Measurements from ENCODE around the gene R3HDM1. TPM values are rescaled to one million over a fixed set of nuclear protein-coding genes. Genes with fewer than 3 reads are reported as not detected.

R3HDM1 gene
- total RNA-seq, 1 experiment from 2014 or later: 62.6 TPM

DNA sequence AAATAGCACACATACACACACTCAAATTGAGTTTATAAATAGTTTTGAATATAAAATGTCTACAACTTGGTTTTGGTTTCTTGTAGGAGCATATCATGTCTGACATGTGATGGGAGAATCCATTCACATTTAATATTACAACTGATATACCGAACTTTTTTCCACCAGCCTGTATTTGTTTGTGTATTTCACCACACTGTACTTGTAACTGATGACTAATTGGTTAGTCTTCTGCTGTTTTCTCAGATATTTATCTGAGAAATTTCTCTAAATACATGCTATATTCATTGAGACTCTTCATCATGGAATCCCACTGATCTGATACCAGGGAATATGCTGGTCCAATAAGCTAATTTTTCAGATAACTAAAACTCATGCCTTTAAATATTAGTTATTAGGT, 154.1 kb downstream of the R3HDM1 start:
- Histone ChIP-seq H3K27ac (ENCODE audit: low read length) (no peak overlapping the region), H3K4me3 (ENCODE audit: low read depth in 2 of 2, low read length in 2 of 2) (no peak overlapping the region), H3K36me3 (ENCODE audit: control insufficient read depth, insufficient read depth, low read length) (0 out of 2 replicates have a peak, but pooled peaks cover 2% of the 10 kb centered on the region), H3K27me3 (ENCODE audit: control insufficient read depth, insufficient read depth, low read length) (no peaks in the 10 kb centered on the region), H3K4me1 (ENCODE audit: control insufficient read depth, insufficient read depth, low read length) (no peaks in the 10 kb centered on the region), H3K9me3 (ENCODE audit: control insufficient read depth, insufficient read depth, low read depth, low read length) (no peaks in the 10 kb centered on the region)
- DNase-seq (ENCODE audit: low read depth, low spot score) (no peak), ATAC-seq (no peak)
- in situ Hi-C loops (cut with HindIII; ENCODE audit: low pct_unique_long_range_greater_than_20kb, low sequenced_read_pairs) (no loop called here), intact Hi-C loops (cut with micrococcal nuclease; ENCODE audit: unreplicated experiment) (no loop called here)
- BruUV-seq (replicated peaks): no TSS peak
- ChIA-PET CTCF (no interaction called here), POLR2A (no interaction called here)
- TF ChIP-seq, protein P1, sequence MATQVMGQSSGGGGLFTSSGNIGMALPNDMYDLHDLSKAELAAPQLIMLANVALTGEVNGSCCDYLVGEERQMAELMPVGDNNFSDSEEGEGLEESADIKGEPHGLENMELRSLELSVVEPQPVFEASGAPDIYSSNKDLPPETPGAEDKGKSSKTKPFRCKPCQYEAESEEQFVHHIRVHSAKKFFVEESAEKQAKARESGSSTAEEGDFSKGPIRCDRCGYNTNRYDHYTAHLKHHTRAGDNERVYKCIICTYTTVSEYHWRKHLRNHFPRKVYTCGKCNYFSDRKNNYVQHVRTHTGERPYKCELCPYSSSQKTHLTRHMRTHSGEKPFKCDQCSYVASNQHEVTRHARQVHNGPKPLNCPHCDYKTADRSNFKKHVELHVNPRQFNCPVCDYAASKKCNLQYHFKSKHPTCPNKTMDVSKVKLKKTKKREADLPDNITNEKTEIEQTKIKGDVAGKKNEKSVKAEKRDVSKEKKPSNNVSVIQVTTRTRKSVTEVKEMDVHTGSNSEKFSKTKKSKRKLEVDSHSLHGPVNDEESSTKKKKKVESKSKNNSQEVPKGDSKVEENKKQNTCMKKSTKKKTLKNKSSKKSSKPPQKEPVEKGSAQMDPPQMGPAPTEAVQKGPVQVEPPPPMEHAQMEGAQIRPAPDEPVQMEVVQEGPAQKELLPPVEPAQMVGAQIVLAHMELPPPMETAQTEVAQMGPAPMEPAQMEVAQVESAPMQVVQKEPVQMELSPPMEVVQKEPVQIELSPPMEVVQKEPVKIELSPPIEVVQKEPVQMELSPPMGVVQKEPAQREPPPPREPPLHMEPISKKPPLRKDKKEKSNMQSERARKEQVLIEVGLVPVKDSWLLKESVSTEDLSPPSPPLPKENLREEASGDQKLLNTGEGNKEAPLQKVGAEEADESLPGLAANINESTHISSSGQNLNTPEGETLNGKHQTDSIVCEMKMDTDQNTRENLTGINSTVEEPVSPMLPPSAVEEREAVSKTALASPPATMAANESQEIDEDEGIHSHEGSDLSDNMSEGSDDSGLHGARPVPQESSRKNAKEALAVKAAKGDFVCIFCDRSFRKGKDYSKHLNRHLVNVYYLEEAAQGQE (IDR thresholded peaks at IDR 0.05; ENCODE audit: insufficient read depth in 1 of 2, low read depth in 2 of 2, low read length in 1 of 2): no peak

DNA sequence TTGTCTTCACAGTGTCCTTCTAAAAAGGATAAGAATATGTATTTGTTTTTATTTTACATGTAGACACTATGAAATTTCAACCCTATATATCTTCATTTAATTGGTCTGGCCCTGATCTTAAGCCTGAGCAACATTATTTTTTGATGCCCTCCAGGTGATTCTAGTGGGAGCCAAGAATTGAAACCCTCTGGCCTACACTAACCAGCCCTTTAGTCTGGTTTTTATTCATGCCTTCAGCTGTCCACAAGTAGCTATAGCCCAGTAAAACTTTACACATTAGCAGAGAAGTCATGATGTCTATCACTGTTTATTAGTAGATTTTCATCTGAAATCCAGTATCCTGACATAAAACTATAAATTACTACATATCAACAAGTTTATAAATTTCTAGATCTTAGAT, 157.7 kb downstream of the R3HDM1 start:
- ChIA-PET CTCF (no interaction called here), POLR2A (no interaction called here)
- intact Hi-C loops (cut with micrococcal nuclease; ENCODE audit: unreplicated experiment) (no loop called here), in situ Hi-C loops (cut with HindIII; ENCODE audit: low pct_unique_long_range_greater_than_20kb, low sequenced_read_pairs) (no loop called here)
- H3K4me1 ChIP-seq (ENCODE audit: control insufficient read depth, insufficient read depth, low read length): no peaks in the 10 kb centered on the region
- ATAC-seq (no peak), DNase-seq (ENCODE audit: low read depth, low spot score) (no peak)
- TF ChIP-seq SIN3A (IDR thresholded peaks at IDR 0.05; ENCODE audit: borderline replicate concordance, insufficient read depth, low read depth, low read length) (no peak), POLR2AphosphoS5 (IDR thresholded peaks at IDR 0.05; ENCODE audit: low read depth, low read length) (no peak), TCF7L2 (IDR thresholded peaks at IDR 0.05; ENCODE audit: low read depth, low read length) (no peak)
- TF ChIP-seq, protein P1 (IDR thresholded peaks at IDR 0.05; ENCODE audit: insufficient read depth in 1 of 2, low read depth in 2 of 2, low read length in 1 of 2): no peak
- H3K36me3 ChIP-seq (ENCODE audit: control insufficient read depth, insufficient read depth, low read length): peaks cover 4% of the 10 kb centered on the region; the same call in 1 of the 2 replicates
- no peaks in the 10 kb centered on the region for H3K9me3 ChIP-seq (ENCODE audit: control insufficient read depth, insufficient read depth, low read depth, low read length)
- H3K27me3 ChIP-seq (ENCODE audit: control insufficient read depth, insufficient read depth, low read length): no peaks in the 10 kb centered on the region
- no peak overlapping the region for H3K4me3 ChIP-seq (ENCODE audit: low read depth in 2 of 2, low read length in 2 of 2)
- no peak overlapping the region for H3K27ac ChIP-seq (ENCODE audit: low read length)
- no TSS peak for BruUV-seq (replicated peaks)

DNA sequence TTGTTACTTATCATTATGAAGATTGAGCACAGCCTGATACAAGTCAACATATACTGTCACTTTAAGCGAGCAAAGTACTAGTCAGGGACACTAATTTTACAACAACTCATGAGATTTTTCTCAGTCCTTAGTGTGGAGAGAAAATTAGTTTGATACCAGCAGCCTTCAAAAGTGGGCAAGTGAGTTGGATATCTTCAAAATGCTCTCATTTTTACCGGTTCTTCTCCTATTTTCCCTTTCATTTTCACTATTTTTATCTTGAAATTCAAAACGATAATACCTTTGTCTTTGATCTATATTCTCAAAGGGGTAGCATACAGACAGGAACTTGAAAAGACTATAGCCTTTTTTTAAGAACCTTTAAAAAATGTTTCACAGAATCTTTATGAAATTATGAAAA, 158.4 kb downstream of the R3HDM1 start:
- no TSS peak for BruUV-seq (replicated peaks)
- ATAC-seq: no peak
- in situ Hi-C loops (cut with HindIII; ENCODE audit: low pct_unique_long_range_greater_than_20kb, low sequenced_read_pairs): no loop called here

More for the DNA sequence above, 158.4 kb downstream of the R3HDM1 start:
- H3K27me3 ChIP-seq (ENCODE audit: control insufficient read depth, insufficient read depth, low read length): no peaks in the 10 kb centered on the region
- intact Hi-C loops (cut with micrococcal nuclease; ENCODE audit: unreplicated experiment): no loop called here
- CTCF ChIA-PET: no interaction called here
- POLR2A ChIA-PET: no interaction called here
- peaks cover 4% of the 10 kb centered on the region; the same call in 1 of the 2 replicates for H3K36me3 ChIP-seq (ENCODE audit: control insufficient read depth, insufficient read depth, low read length)
- DNase-seq (ENCODE audit: low read depth, low spot score): no peak
- no peak for TF ChIP-seq POLR2AphosphoS5 (IDR thresholded peaks at IDR 0.05; ENCODE audit: low read depth, low read length)
- TF ChIP-seq SIN3A (IDR thresholded peaks at IDR 0.05; ENCODE audit: borderline replicate concordance, insufficient read depth, low read depth, low read length): no peak
- TF ChIP-seq, protein P1 (IDR thresholded peaks at IDR 0.05; ENCODE audit: insufficient read depth in 1 of 2, low read depth in 2 of 2, low read length in 1 of 2): no peak
- TF ChIP-seq, protein P2, sequence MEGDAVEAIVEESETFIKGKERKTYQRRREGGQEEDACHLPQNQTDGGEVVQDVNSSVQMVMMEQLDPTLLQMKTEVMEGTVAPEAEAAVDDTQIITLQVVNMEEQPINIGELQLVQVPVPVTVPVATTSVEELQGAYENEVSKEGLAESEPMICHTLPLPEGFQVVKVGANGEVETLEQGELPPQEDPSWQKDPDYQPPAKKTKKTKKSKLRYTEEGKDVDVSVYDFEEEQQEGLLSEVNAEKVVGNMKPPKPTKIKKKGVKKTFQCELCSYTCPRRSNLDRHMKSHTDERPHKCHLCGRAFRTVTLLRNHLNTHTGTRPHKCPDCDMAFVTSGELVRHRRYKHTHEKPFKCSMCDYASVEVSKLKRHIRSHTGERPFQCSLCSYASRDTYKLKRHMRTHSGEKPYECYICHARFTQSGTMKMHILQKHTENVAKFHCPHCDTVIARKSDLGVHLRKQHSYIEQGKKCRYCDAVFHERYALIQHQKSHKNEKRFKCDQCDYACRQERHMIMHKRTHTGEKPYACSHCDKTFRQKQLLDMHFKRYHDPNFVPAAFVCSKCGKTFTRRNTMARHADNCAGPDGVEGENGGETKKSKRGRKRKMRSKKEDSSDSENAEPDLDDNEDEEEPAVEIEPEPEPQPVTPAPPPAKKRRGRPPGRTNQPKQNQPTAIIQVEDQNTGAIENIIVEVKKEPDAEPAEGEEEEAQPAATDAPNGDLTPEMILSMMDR (IDR thresholded peaks at IDR 0.05): no peak
- TF ChIP-seq TCF7L2 (IDR thresholded peaks at IDR 0.05; ENCODE audit: low read depth, low read length): no peak
- no peak overlapping the region for H3K27ac ChIP-seq (ENCODE audit: low read length)
- H3K9me3 ChIP-seq (ENCODE audit: control insufficient read depth, insufficient read depth, low read depth, low read length): no peaks in the 10 kb centered on the region
- no peaks in the 10 kb centered on the region for H3K4me1 ChIP-seq (ENCODE audit: control insufficient read depth, insufficient read depth, low read length)
- H3K4me3 ChIP-seq (ENCODE audit: low read depth in 2 of 2, low read length in 2 of 2): no peak overlapping the region

Data from Panc1 (cell line).